ENCODE results near the gene TBX3. TPM values are rescaled to one million over a fixed set of nuclear protein-coding genes. Genes with fewer than 3 reads are reported as not detected.

The TBX3 gene
- total and polyA plus RNA-seq, 3 experiments from 2014 or later, result not detected

- Mint-ChIP-seq H3K9me3 (peaks cover 0 to 26% (median 5%) of the 10 kb centered on the region in 5 donors), H3K27me3 (peaks cover 58 to 91% of the 10 kb centered on the region in 2 donors), H3K4me1 (peaks cover 0 to 3% (median 2%) of the 10 kb centered on the region in 3 donors), H3K27ac (no peak overlapping the region), H3K4me3 (no peak overlapping the region), H3K36me3 (no peaks in the 10 kb centered on the region)
- POLR2A ChIA-PET, result no interaction called here
- Histone ChIP-seq H3K27me3 (ENCODE audit: insufficient read depth, low read length, poor library complexity, severe bottlenecking) (peaks cover 45% of the 10 kb centered on the region), H3K9me3 (ENCODE audit: low read length) (no peaks in the 10 kb centered on the region), H3K36me3 (ENCODE audit: insufficient read depth, low read length) (no peaks in the 10 kb centered on the region), H3K27ac (ENCODE audit: low read depth, low read length) (no peak overlapping the region), H3K4me1 (ENCODE audit: insufficient read depth, low read length) (no peaks in the 10 kb centered on the region), H3K4me3 (ENCODE audit: low read length) (no peak overlapping the region)
- CTCF ChIA-PET, result no interaction called here
- no peak for DNase-seq
Measured at GRCh38 chr12:114693532-114693931, 9.6 kb upstream of the TBX3 start.

- Mint-ChIP-seq H3K9me3 (peaks cover 0 to 30% (median 5%) of the 10 kb centered on the region in 5 donors), H3K4me3 (no peak overlapping the region), H3K27ac (no peak overlapping the region), H3K27me3 (peaks cover 60 to 93% of the 10 kb centered on the region in 2 donors), H3K36me3 (no peaks in the 10 kb centered on the region), H3K4me1 (peaks cover 0 to 3% (median 2%) of the 10 kb centered on the region in 3 donors)
- no peak overlapping the region for H3K4me3 ChIP-seq (ENCODE audit: low read length)
- H3K27ac ChIP-seq (ENCODE audit: low read depth, low read length), result no peak overlapping the region
- H3K27me3 ChIP-seq (ENCODE audit: insufficient read depth, low read length, poor library complexity, severe bottlenecking), result peaks cover 50% of the 10 kb centered on the region
- H3K9me3 ChIP-seq (ENCODE audit: low read length), result no peaks in the 10 kb centered on the region
- DNase-seq, result no peak
- no peaks in the 10 kb centered on the region for H3K36me3 ChIP-seq (ENCODE audit: insufficient read depth, low read length)
- ChIA-PET CTCF (no interaction called here), POLR2A (no interaction called here)
- no peaks in the 10 kb centered on the region for H3K4me1 ChIP-seq (ENCODE audit: insufficient read depth, low read length)
Measured at GRCh38 chr12:114693059-114693531, 9.1 kb upstream of the TBX3 start.

GRCh38 chr12:114692186-114693058 lies 8.4 kb upstream of the TBX3 start:
- Mint-ChIP-seq H3K4me3 (no peak overlapping the region), H3K4me1 (peaks cover 0 to 3% (median 2%) of the 10 kb centered on the region in 3 donors)

GRCh38 chr12:114691763-114692185 lies 7.8 kb upstream of the TBX3 start:
- Mint-ChIP-seq H3K27me3 (peaks cover 58 to 89% of the 10 kb centered on the region in 2 donors), H3K4me1 (peaks cover 1 to 4% (median 3%) of the 10 kb centered on the region in 3 donors), H3K9me3 (peaks cover 0 to 27% (median 5%) of the 10 kb centered on the region in 5 donors), H3K27ac (no peak overlapping the region), H3K4me3 (peak overlapping the region in 1 of 7 donors; percentile 32), H3K36me3 (no peaks in the 10 kb centered on the region)
- H3K27me3 ChIP-seq (ENCODE audit: insufficient read depth, low read length, poor library complexity, severe bottlenecking), result peaks cover 52% of the 10 kb centered on the region
- no peak overlapping the region for H3K27ac ChIP-seq (ENCODE audit: low read depth, low read length)
- H3K9me3 ChIP-seq (ENCODE audit: low read length), result no peaks in the 10 kb centered on the region
- H3K36me3 ChIP-seq (ENCODE audit: insufficient read depth, low read length), result no peaks in the 10 kb centered on the region
- ChIA-PET POLR2A (no interaction called here), CTCF (interaction anchor here (0.6 kb wide), 1 partner anchor 119 kb away, joined by 3 read pairs; no protein-coding TSS in a partner anchor)
- H3K4me1 ChIP-seq (ENCODE audit: insufficient read depth, low read length), result no peaks in the 10 kb centered on the region
- H3K4me3 ChIP-seq (ENCODE audit: low read length), result no peak overlapping the region
- DNase-seq, result no peak

More at GRCh38 chr12:114692186-114693058, 8.4 kb upstream of the TBX3 start:
- no peaks in the 10 kb centered on the region for H3K36me3 Mint-ChIP-seq
- Histone ChIP-seq H3K9me3 (ENCODE audit: low read length) (no peaks in the 10 kb centered on the region), H3K27ac (ENCODE audit: low read depth, low read length) (no peak overlapping the region), H3K27me3 (ENCODE audit: insufficient read depth, low read length, poor library complexity, severe bottlenecking) (peaks cover 50% of the 10 kb centered on the region), H3K4me3 (ENCODE audit: low read length) (no peak overlapping the region), H3K4me1 (ENCODE audit: insufficient read depth, low read length) (no peaks in the 10 kb centered on the region), H3K36me3 (ENCODE audit: insufficient read depth, low read length) (no peaks in the 10 kb centered on the region)
- DNase-seq, result no peak
- H3K27ac Mint-ChIP-seq, result no peak overlapping the region
- peaks cover 55 to 93% of the 10 kb centered on the region in 2 donors for H3K27me3 Mint-ChIP-seq
- H3K9me3 Mint-ChIP-seq, result peaks cover 0 to 30% (median 5%) of the 10 kb centered on the region in 5 donors
- CTCF ChIA-PET, result no interaction called here
- POLR2A ChIA-PET, result no interaction called here

DNA sequence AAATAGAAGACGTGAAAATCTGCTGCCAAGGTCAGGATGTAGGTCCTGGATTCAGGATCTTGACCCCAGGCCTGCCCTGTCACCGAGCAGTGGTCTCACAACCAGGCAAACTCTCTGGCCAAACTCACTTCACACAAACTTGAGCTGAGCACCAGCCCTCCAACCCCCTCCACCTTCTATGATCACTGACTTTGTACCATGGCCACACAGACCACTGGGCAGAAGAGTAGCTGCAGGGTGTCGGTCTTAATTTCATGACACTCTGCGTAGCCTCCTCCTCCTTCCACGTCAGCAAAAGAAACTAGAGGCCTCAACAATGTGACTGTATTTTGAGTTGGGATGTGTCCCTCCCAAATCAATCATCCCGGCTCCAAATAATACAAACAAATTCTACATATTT lies 7.2 kb upstream of the TBX3 start:
- CTCF ChIA-PET, result interaction anchor here (0.6 kb wide), 1 partner anchor 119 kb away, joined by 3 read pairs; no protein-coding TSS in a partner anchor
- Mint-ChIP-seq H3K27ac (no peak overlapping the region), H3K4me3 (no peak overlapping the region), H3K27me3 (peaks cover 63 to 89% of the 10 kb centered on the region in 2 donors), H3K9me3 (peaks cover 0 to 27% (median 9%) of the 10 kb centered on the region in 5 donors), H3K4me1 (peaks cover 5 to 7% (median 7%) of the 10 kb centered on the region in 3 donors), H3K36me3 (no peaks in the 10 kb centered on the region)
- Histone ChIP-seq H3K9me3 (ENCODE audit: low read length) (no peaks in the 10 kb centered on the region), H3K4me3 (ENCODE audit: low read length) (no peak overlapping the region), H3K27me3 (ENCODE audit: insufficient read depth, low read length, poor library complexity, severe bottlenecking) (peaks cover 52% of the 10 kb centered on the region), H3K36me3 (ENCODE audit: insufficient read depth, low read length) (no peaks in the 10 kb centered on the region), H3K27ac (ENCODE audit: low read depth, low read length) (no peak overlapping the region), H3K4me1 (ENCODE audit: insufficient read depth, low read length) (no peaks in the 10 kb centered on the region)
- POLR2A ChIA-PET, result no interaction called here
- no peak for DNase-seq

DNA sequence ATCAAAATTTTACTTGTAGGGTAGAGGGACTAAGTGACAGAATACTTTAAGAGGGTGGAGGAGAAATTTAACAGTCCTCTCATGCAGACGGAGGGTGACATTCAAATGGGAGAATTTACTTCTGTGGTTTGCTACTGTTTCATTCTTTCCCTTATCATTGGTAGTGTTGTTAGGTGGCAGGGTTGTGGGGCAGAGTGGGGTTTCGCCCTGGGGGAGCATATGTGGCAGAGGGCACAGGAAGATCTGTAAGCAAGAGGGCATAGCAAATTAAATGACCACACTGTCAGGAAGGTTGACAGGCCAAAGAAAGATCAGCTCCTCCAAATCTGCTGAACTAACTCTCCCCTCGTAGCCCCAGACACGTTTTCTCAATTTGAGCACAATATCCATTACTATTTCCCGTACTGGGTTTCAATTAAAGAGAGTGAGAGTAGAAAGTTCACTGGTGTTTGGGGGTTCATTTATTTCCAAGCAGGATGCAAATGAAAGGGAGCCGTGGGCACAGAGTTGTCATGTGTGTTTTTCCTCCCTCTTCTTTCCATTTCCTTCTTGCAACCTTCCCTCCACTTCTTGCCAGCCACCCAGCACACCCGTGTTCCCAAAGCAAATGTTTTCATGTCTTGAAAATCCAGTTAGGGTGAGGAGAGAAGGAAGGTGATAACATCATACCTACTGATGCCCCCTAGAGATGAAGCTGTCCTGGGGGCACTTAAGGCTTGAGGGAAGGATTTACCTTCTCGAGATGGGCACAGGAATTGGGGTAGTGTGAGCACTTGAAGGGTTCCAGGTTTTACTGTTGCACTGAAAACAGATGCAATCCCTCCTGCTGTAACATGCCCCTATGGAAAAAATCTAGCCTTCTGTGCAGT lies 6.5 kb upstream of the TBX3 start:
- Histone ChIP-seq H3K9me3 (ENCODE audit: low read length) (no peaks in the 10 kb centered on the region), H3K36me3 (ENCODE audit: insufficient read depth, low read length) (no peaks in the 10 kb centered on the region), H3K4me1 (ENCODE audit: insufficient read depth, low read length) (no peaks in the 10 kb centered on the region), H3K27me3 (ENCODE audit: insufficient read depth, low read length, poor library complexity, severe bottlenecking) (peaks cover 56% of the 10 kb centered on the region), H3K27ac (ENCODE audit: low read depth, low read length) (no peak overlapping the region), H3K4me3 (ENCODE audit: low read length) (no peak overlapping the region)
- ChIA-PET POLR2A (no interaction called here), CTCF (no interaction called here)
- no peaks in the 10 kb centered on the region for H3K36me3 Mint-ChIP-seq
- H3K27ac Mint-ChIP-seq, result no peak overlapping the region
- H3K27me3 Mint-ChIP-seq, result peaks cover 70 to 89% of the 10 kb centered on the region in 2 donors
- DNase-seq, result no peak
- H3K4me1 Mint-ChIP-seq, result peaks cover 7 to 8% (median 7%) of the 10 kb centered on the region in 3 donors
- H3K9me3 Mint-ChIP-seq, result peaks cover 0 to 24% (median 11%) of the 10 kb centered on the region in 5 donors
- H3K4me3 Mint-ChIP-seq, result no peak overlapping the region

- POLR2A ChIA-PET, result no interaction called here
- no peak for DNase-seq
- H3K9me3 Mint-ChIP-seq, result peaks cover 0 to 23% (median 12%) of the 10 kb centered on the region in 5 donors
- peaks cover 68 to 86% of the 10 kb centered on the region in 2 donors for H3K27me3 Mint-ChIP-seq
- Histone ChIP-seq H3K4me3 (ENCODE audit: low read length) (no peak overlapping the region), H3K9me3 (ENCODE audit: low read length) (no peaks in the 10 kb centered on the region), H3K27ac (ENCODE audit: low read depth, low read length) (no peak overlapping the region), H3K36me3 (ENCODE audit: insufficient read depth, low read length) (no peaks in the 10 kb centered on the region), H3K27me3 (ENCODE audit: insufficient read depth, low read length, poor library complexity, severe bottlenecking) (peaks cover 59% of the 10 kb centered on the region), H3K4me1 (ENCODE audit: insufficient read depth, low read length) (peaks cover 3% of the 10 kb centered on the region)
- CTCF ChIA-PET, result no interaction called here
- peaks cover 10 to 13% (median 10%) of the 10 kb centered on the region in 3 donors for H3K4me1 Mint-ChIP-seq
- no peaks in the 10 kb centered on the region for H3K36me3 Mint-ChIP-seq
- peak overlapping the region in 2 of 7 donors; percentile 17 to 48 for H3K4me3 Mint-ChIP-seq
- peak overlapping the region in 1 of 8 donors; percentile 38 for H3K27ac Mint-ChIP-seq
Measured at GRCh38 chr12:114689075-114689994, 5.4 kb upstream of the TBX3 start.
